GM12872 (cell line): Measurements from ENCODE around the gene UBE2V1.

Experiments
- CTCF ChIP-seq: IDR thresholded peaks from 3 replicates; pipeline ENCODE4 v1.5.1; 2011; ENCODE audit warnings: low read depth, mild to moderate bottlenecking, low read length, moderate library complexity; ENCODE audit not compliant: insufficient read depth

UBE2V1 gene

GRCh38 chr20:50041246-50041873 is 71.6 kb downstream of the UBE2V1 start:
- TF ChIP-seq CTCF = no peak

GRCh38 chr20:50040432-50041245 is 72.3 kb downstream of the UBE2V1 start:
- no peak for TF ChIP-seq CTCF

GRCh38 chr20:50039706-50040431 is 73.1 kb downstream of the UBE2V1 start:
- TF ChIP-seq CTCF = no peak

- TF ChIP-seq CTCF = no peak
Measured at GRCh38 chr20:50038574-50038991, 74.4 kb downstream of the UBE2V1 start.

- TF ChIP-seq CTCF = no peak
Measured at GRCh38 chr20:50038169-50038568, 74.8 kb downstream of the UBE2V1 start.

- TF ChIP-seq CTCF = no peak
Measured at GRCh38 chr20:50037575-50037974, 75.4 kb downstream of the UBE2V1 start.

- no peak for TF ChIP-seq CTCF
Measured at GRCh38 chr20:50037123-50037522, 75.8 kb downstream of the UBE2V1 start.
